IMR-90 (cell line): ENCODE data around the gene SPATA2. TPM values are rescaled to one million over a fixed set of nuclear protein-coding genes. Genes with fewer than 3 reads are reported as not detected.

ENCODE experiments used
- ATAC-seq: fragments of 200-7000 bp; cut with Tn5 transposase; 2 replicates; pipeline ENCODE4 v1.9.1; 2020; ENCODE audit warnings: low read depth, mild to moderate bottlenecking, moderate library complexity
- BruUV-seq: library from RNA; stranded (reverse); fragments of 400-500 nt; replicated peaks from 2 replicates; lab custom pipeline; 2021; lab: Mats Ljungman, UMichigan
- CTCF ChIA-PET: fragments of 300-600 bp; formaldehyde crosslinking; extraction: SDS; loops from one replicate; lab custom pipeline; 2021; ENCODE audit warnings: antibody characterized with exemption; lab: Yijun Ruan, JAX
- POLR2A ChIA-PET: fragments of 300-600 bp; sonication (Branson Sonifier 250); formaldehyde crosslinking; loops from one replicate; lab custom pipeline; 2022; ENCODE audit warnings: antibody characterized with exemption; ENCODE audit not compliant: unreplicated experiment; lab: Charles Lee
- DNase-seq: peaks from one replicate; pipeline ENCODE4 v3.0.0; 2013
- H2AFZ ChIP-seq: replicated peaks from 2 replicates; pipeline ENCODE3; 2013; ENCODE audit warnings: low read length, mild to moderate bottlenecking; ENCODE audit not compliant: poor library complexity
- H2AK5ac ChIP-seq: 2 replicates; pipeline ENCODE4 v1.6.1; 2013; ENCODE audit warnings: low read depth, low read length, inconsistent platforms
- H2AK9ac ChIP-seq: replicated peaks from 2 replicates; pipeline ENCODE3; 2013; ENCODE audit warnings: mild to moderate bottlenecking, low read depth, low read length, moderate library complexity; ENCODE audit not compliant: poor library complexity
- H2BK120ac ChIP-seq: 2 replicates; pipeline ENCODE4 v1.6.1; 2013; ENCODE audit warnings: low read depth, low read length, inconsistent platforms
- H2BK15ac ChIP-seq: 3 replicates; pipeline ENCODE4 v1.6.1; 2013; ENCODE audit warnings: low read depth, low read length, inconsistent platforms
- H2BK20ac ChIP-seq: 2 replicates; pipeline ENCODE4 v1.6.1; 2013; ENCODE audit warnings: low read depth, mild to moderate bottlenecking, inconsistent platforms, low read length, moderate library complexity
- H2BK5ac ChIP-seq: 2 replicates; pipeline ENCODE4 v1.6.1; 2013; ENCODE audit warnings: mild to moderate bottlenecking, low read depth, low read length, inconsistent platforms; ENCODE audit not compliant: poor library complexity, severe bottlenecking
- H3K14ac ChIP-seq: replicated peaks from 2 replicates; pipeline ENCODE4 v1.6.1; 2013; ENCODE audit warnings: low read depth, low read length, inconsistent platforms
- H3K18ac ChIP-seq: 2 replicates; pipeline ENCODE4 v1.6.1; 2013; ENCODE audit warnings: low read depth, low read length, control low read depth
- H3K23ac ChIP-seq: 2 replicates; pipeline ENCODE4 v1.6.1; 2013; ENCODE audit warnings: low read depth, low read length, inconsistent platforms
- H3K27ac ChIP-seq: 2 replicates; pipeline ENCODE4 v1.5.1; 2013; ENCODE audit warnings: mild to moderate bottlenecking, control low read depth, low read length; ENCODE audit not compliant: insufficient read depth
- H3K27me3 ChIP-seq: 2 replicates; pipeline ENCODE4 v1.6.1; 2013; ENCODE audit warnings: low read length; ENCODE audit not compliant: control insufficient read depth, insufficient read depth
- H3K36me3 ChIP-seq: 2 replicates; pipeline ENCODE4 v1.6.1; 2013; ENCODE audit warnings: low read length, mixed read lengths; ENCODE audit not compliant: control insufficient read depth, insufficient read depth
- H3K4ac ChIP-seq: 2 replicates; pipeline ENCODE4 v1.6.1; 2013; ENCODE audit warnings: low read depth, low read length, inconsistent platforms
- H3K4me1 ChIP-seq: 2 replicates; pipeline ENCODE4 v1.6.1; 2013; ENCODE audit warnings: low read length, mixed read lengths; ENCODE audit not compliant: control insufficient read depth, insufficient read depth
- H3K4me2 ChIP-seq: 2 replicates; pipeline ENCODE4 v1.6.1; 2013; ENCODE audit warnings: low read depth, mild to moderate bottlenecking, control low read depth, low read length, moderate library complexity
- H3K4me3 ChIP-seq: 2 replicates; pipeline ENCODE4 v1.5.1; 2013; ENCODE audit warnings: low read depth, mild to moderate bottlenecking, control low read depth, low read length, moderate library complexity; ENCODE audit not compliant: insufficient read depth
- H3K56ac ChIP-seq: 2 replicates; pipeline ENCODE4 v1.6.1; 2013; ENCODE audit warnings: low read length, inconsistent platforms; ENCODE audit not compliant: insufficient read depth; ENCODE audit errors: extremely low read depth
- H3K79me1 ChIP-seq, 2 experiments: 2 replicates each; pipeline ENCODE4 v1.6.1; 2013; ENCODE audit warnings: low read length in 2 of 2, inconsistent platforms in 1 of 2, low read depth in 1 of 2
- H3K9ac ChIP-seq: 2 replicates; pipeline ENCODE4 v1.6.1; 2013; ENCODE audit warnings: low read depth, low read length, control low read depth
- H3K9me1 ChIP-seq: 2 replicates; pipeline ENCODE4 v1.6.1; 2013; ENCODE audit warnings: low read length, inconsistent platforms; ENCODE audit not compliant: insufficient read depth
- H3K9me3 ChIP-seq: 2 replicates; pipeline ENCODE4 v1.6.1; 2013; ENCODE audit warnings: low read length; ENCODE audit not compliant: control insufficient read depth, insufficient read depth
- H4K20me1 ChIP-seq: 2 replicates; pipeline ENCODE4 v1.6.1; 2013; ENCODE audit warnings: low read length, inconsistent platforms; ENCODE audit not compliant: insufficient read depth
- H4K5ac ChIP-seq: 2 replicates; pipeline ENCODE4 v1.6.1; 2013; ENCODE audit warnings: mild to moderate bottlenecking, low read depth, low read length, control low read depth
- H4K8ac ChIP-seq, 2 experiments: 2 replicates each; pipeline ENCODE4 v1.6.1; 2013; ENCODE audit warnings: low read depth in 2 of 2, low read length in 2 of 2, control low read depth in 1 of 2, inconsistent platforms in 1 of 2
- H4K91ac ChIP-seq: 2 replicates; pipeline ENCODE4 v1.6.1; 2013; ENCODE audit warnings: low read depth, low read length, inconsistent platforms; ENCODE audit not compliant: insufficient read depth
- BHLHE40 ChIP-seq: fragments of 150-350 bp; IDR thresholded peaks from 2 replicates; pipeline ENCODE4 v1.6.1; 2016; ENCODE audit warnings: mild to moderate bottlenecking, low read depth, low read length
- CHD1 ChIP-seq: IDR thresholded peaks from 2 replicates; pipeline ENCODE4 v1.6.1; 2012; ENCODE audit warnings: low read depth, low read length, improper control_type of control experiment
- FOS ChIP-seq: fragments of 150-350 bp; IDR thresholded peaks from 2 replicates; pipeline ENCODE4 v1.6.1; 2016; ENCODE audit warnings: low read depth, low read length
- MAZ ChIP-seq: IDR thresholded peaks from 2 replicates; pipeline ENCODE4 v1.6.1; 2012; ENCODE audit warnings: low read depth, mild to moderate bottlenecking, low read length, improper control_type of control experiment, moderate library complexity, borderline replicate concordance
- MXI1 ChIP-seq: IDR thresholded peaks from 2 replicates; pipeline ENCODE4 v1.6.1; 2012; ENCODE audit warnings: low read depth, mild to moderate bottlenecking, low read length, moderate library complexity, borderline replicate concordance
- NFE2L2 ChIP-seq: fragments of 150-350 bp; IDR thresholded peaks from 2 replicates; pipeline ENCODE4 v1.6.1; 2016; ENCODE audit warnings: low read depth, mild to moderate bottlenecking, low read length
- POLR2A ChIP-seq: IDR thresholded peaks from 2 replicates; pipeline ENCODE4 v1.6.1; 2012; ENCODE audit warnings: mild to moderate bottlenecking, low read depth, low read length
- RAD21 ChIP-seq: IDR thresholded peaks from 2 replicates; pipeline ENCODE4 v1.6.1; 2012; ENCODE audit warnings: low read length, improper control_type of control experiment
- RCOR1 ChIP-seq: IDR thresholded peaks from 2 replicates; pipeline ENCODE4 v1.6.1; 2012; ENCODE audit warnings: mild to moderate bottlenecking, low read length, improper control_type of control experiment; ENCODE audit not compliant: insufficient replicate concordance
- RFX5 ChIP-seq: IDR thresholded peaks from 2 replicates; pipeline ENCODE4 v1.8.0; 2012; ENCODE audit warnings: low read depth, mild to moderate bottlenecking, low read length, moderate library complexity
- SMC3 ChIP-seq: fragments of 150-350 bp; IDR thresholded peaks from 2 replicates; pipeline ENCODE4 v1.6.1; 2016; ENCODE audit warnings: low read depth, mild to moderate bottlenecking, antibody characterized with exemption, low read length, moderate library complexity
- WGBS, 2 experiments: methylation state at CpG; one replicate each; pipeline versions ENCODE4 v1.1.5 to v1.1.7; 2013; ENCODE audit warnings: missing lambda C conversion rate in 2 of 2; ENCODE audit not compliant: insufficient read length in 1 of 2; ENCODE audit errors: extremely low coverage in 2 of 2; 5-methylcytosine and 5-hydroxymethylcytosine counted together
- dilution Hi-C: fragments of 300-500 bp; cut with HindIII; formaldehyde crosslinking; loops from one replicate; pipeline ENCODE4 v1.14.3; 2018; ENCODE audit warnings: low sequenced_read_pairs; ENCODE audit not compliant: unreplicated experiment
- in situ Hi-C: fragments of 300-500 bp; cut with MboI; formaldehyde crosslinking; loops from 3 replicates; pipeline ENCODE4 v1.14.3; 2019; ENCODE audit warnings: low sequenced_read_pairs, inconsistent platforms, mixed read lengths
- intact Hi-C: fragments of 100-400 bp; cut with micrococcal nuclease; formaldehyde crosslinking; loops from 2 replicates; pipeline ENCODE4 v1.10.0; 2022
- polyA plus RNA-seq, 3 experiments: library from polyadenylated mRNA; depleted of rRNA; stranded (reverse); fragments of >200 nt; gene quantifications; 2 replicates each; pipeline ENCODE4 v1.2.3, GENCODE V29; 2012; ENCODE audit warnings: low replicate concordance in 1 of 3
- total RNA-seq: library from RNA; depleted of rRNA; stranded (reverse); fragments of >200 nt; gene quantifications from 2 replicates; pipeline ENCODE4 v1.2.3, GENCODE V29; 2012
- TF ChIP-seq, protein P1 (sequence below): fragments of 150-350 bp; IDR thresholded peaks from 2 replicates; pipeline ENCODE4 v1.6.1; 2017; ENCODE audit warnings: mild to moderate bottlenecking, antibody characterized with exemption, low read length, low read depth
- TF ChIP-seq, protein P2 (sequence below): conservative IDR thresholded peaks from 2 replicates; pipeline ENCODE4 v1.5.1; 2012; ENCODE audit warnings: mild to moderate bottlenecking, low read depth, low read length, improper control_type of control experiment
- TF ChIP-seq, protein P3 (sequence below): fragments of 150-350 bp; IDR thresholded peaks from 2 replicates; pipeline ENCODE4 v1.6.1; 2016; ENCODE audit warnings: low read depth, mild to moderate bottlenecking, low read length, moderate library complexity, borderline replicate concordance

Gene SPATA2
- total and polyA plus RNA-seq, 2 of the 4 experiments (the other 2 are of a cell fraction) = 1.3 to 4.5 TPM

DNA sequence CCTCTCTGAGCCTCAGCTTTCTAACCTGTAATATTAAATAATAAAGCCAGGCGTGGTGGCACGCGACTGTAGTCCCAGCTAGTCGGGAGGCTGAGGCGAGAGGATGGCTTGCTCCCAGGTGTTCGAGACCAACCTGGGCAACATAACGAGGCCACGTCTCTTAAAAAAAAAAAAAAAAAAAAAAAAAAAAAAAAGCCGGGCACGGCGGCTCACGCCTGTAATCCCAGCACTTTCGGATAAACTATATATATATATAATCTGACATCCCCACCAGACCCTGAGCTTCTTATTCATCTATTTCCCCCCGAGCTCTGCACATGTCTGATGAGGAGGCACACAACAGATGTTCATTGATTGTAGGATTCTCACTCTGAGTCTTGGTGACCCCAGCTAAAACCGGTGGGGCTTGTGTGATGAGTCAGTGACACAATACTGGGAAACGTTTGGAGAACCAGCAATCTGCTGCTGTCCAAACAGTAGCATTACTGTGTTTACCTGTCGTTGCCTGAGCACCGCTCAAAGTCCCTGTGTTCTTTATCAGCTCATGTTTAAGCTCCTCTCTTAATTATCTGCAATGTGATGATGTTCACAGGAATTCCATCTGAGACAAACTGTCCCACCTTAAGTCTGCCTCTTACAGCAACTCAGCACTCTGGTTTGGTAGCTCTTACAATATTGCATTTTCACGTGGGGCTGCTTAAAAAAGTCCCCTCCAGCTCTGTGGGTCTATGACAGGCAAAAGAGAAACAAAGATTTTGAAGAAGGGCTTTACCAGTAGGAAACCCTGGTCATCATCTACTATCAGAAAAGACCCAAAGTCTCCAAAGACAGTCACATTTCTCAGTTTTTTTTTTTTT, 1.0 kb upstream of the SPATA2 start:
- Histone ChIP-seq H3K36me3 (no peaks in the 10 kb centered on the region), H3K23ac (no peak overlapping the region; the same call in 1 of the 2 replicates), H3K9ac (peak overlapping the region; percentile 99; the same call in 1 of the 2 replicates), H3K27me3 (no peaks in the 10 kb centered on the region), H3K79me1 (peaks cover 9 to 43% of the 10 kb centered on the region in 2 experiments; a peak in 2 of 4 replicates), H3K9me1 (peaks cover 3% of the 10 kb centered on the region; the same call in 1 of the 2 replicates), H2BK120ac (no peak overlapping the region), H3K4me3 (peak overlapping the region; percentile 90), H2AK9ac (peak overlapping the region; percentile 80), H3K9me3 (no peaks in the 10 kb centered on the region), H2BK20ac (no peak overlapping the region), H4K8ac (peak overlapping the region; percentile 93 to 100), H2AK5ac (no peak overlapping the region), H4K91ac (no peak overlapping the region), H3K14ac (no peak overlapping the region), H3K4me2 (peak overlapping the region; percentile 63), H2BK5ac (no peak overlapping the region), H4K5ac (no peak overlapping the region), H3K56ac (no peak overlapping the region), H4K20me1 (peaks cover 25% of the 10 kb centered on the region; the same call in 1 of the 2 replicates), H3K18ac (no peak overlapping the region), H3K27ac (no peak overlapping the region), H2BK15ac (no peak overlapping the region), H2AFZ (peak overlapping the region; percentile 100), H3K4ac (peak overlapping the region; percentile 100), H3K4me1 (peaks cover 9% of the 10 kb centered on the region)
- in situ Hi-C loops = no loop called here
- ChIA-PET POLR2A (no interaction called here), CTCF (no interaction called here)
- intact Hi-C loops = no loop called here
- no TSS peak for BruUV-seq
- ATAC-seq = no peak
- DNase-seq = peak; percentile 55
- TF ChIP-seq, protein P1, sequence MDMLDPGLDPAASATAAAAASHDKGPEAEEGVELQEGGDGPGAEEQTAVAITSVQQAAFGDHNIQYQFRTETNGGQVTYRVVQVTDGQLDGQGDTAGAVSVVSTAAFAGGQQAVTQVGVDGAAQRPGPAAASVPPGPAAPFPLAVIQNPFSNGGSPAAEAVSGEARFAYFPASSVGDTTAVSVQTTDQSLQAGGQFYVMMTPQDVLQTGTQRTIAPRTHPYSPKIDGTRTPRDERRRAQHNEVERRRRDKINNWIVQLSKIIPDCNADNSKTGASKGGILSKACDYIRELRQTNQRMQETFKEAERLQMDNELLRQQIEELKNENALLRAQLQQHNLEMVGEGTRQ = no peak
- no peak for TF ChIP-seq POLR2A
- no peak for TF ChIP-seq SMC3
- TF ChIP-seq, protein P2, sequence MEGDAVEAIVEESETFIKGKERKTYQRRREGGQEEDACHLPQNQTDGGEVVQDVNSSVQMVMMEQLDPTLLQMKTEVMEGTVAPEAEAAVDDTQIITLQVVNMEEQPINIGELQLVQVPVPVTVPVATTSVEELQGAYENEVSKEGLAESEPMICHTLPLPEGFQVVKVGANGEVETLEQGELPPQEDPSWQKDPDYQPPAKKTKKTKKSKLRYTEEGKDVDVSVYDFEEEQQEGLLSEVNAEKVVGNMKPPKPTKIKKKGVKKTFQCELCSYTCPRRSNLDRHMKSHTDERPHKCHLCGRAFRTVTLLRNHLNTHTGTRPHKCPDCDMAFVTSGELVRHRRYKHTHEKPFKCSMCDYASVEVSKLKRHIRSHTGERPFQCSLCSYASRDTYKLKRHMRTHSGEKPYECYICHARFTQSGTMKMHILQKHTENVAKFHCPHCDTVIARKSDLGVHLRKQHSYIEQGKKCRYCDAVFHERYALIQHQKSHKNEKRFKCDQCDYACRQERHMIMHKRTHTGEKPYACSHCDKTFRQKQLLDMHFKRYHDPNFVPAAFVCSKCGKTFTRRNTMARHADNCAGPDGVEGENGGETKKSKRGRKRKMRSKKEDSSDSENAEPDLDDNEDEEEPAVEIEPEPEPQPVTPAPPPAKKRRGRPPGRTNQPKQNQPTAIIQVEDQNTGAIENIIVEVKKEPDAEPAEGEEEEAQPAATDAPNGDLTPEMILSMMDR = no peak
- TF ChIP-seq NFE2L2 = no peak
- no peak for TF ChIP-seq CHD1
- TF ChIP-seq, protein P3, sequence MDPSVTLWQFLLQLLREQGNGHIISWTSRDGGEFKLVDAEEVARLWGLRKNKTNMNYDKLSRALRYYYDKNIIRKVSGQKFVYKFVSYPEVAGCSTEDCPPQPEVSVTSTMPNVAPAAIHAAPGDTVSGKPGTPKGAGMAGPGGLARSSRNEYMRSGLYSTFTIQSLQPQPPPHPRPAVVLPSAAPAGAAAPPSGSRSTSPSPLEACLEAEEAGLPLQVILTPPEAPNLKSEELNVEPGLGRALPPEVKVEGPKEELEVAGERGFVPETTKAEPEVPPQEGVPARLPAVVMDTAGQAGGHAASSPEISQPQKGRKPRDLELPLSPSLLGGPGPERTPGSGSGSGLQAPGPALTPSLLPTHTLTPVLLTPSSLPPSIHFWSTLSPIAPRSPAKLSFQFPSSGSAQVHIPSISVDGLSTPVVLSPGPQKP = no peak
- no peak for TF ChIP-seq MAZ
- no peak for TF ChIP-seq RCOR1
- no peak for TF ChIP-seq RAD21
- TF ChIP-seq RFX5 = no peak
- no peak for TF ChIP-seq MXI1
- no peak for TF ChIP-seq FOS
- TF ChIP-seq BHLHE40 = no peak
- dilution Hi-C loops = no loop called here
- 52% methylated on average over 2 of the region's 19 CpGs; no CpG with 5 or more reads in 1 of the 2 experiments for WGBS, 2 experiments
